ENCODE measurements around the gene CEMIP. TPM values are rescaled to one million over a fixed set of nuclear protein-coding genes. Genes with fewer than 3 reads are reported as not detected.
A peak's percentile ranks its signal among the peaks of the same experiment; 100 is the strongest.

CEMIP gene
- total RNA-seq, 1 donor from 2014 or later, result 5.3 TPM

- H3K4me3 ChIP-seq (ENCODE audit: low read depth, low read length), result no peak overlapping the region
- DNase-seq (ENCODE audit: low read depth), result no peak
- peaks cover 6% of the 10 kb centered on the region for H3K36me3 ChIP-seq (ENCODE audit: control insufficient read depth, insufficient read depth, low read length)
- no peaks in the 10 kb centered on the region for H3K27me3 ChIP-seq (ENCODE audit: control insufficient read depth, insufficient read depth, low read length)
- FAIRE-seq, result no peak
- TF ChIP-seq CTCF (IDR thresholded peaks at IDR 0.05; ENCODE audit: insufficient read depth, low read length, severe bottlenecking), result no peak
These were observed 188.9 kb downstream of the CEMIP start for GRCh38 chr15:80967991-80968510.

GRCh38 chr15:80969316-80969715 is 190.1 kb downstream of the CEMIP start:
- TF ChIP-seq CTCF (IDR thresholded peaks at IDR 0.05; ENCODE audit: insufficient read depth, low read length, severe bottlenecking), result no peak
- Histone ChIP-seq H3K36me3 (ENCODE audit: control insufficient read depth, insufficient read depth, low read length) (peaks cover 6% of the 10 kb centered on the region), H3K27me3 (ENCODE audit: control insufficient read depth, insufficient read depth, low read length) (no peaks in the 10 kb centered on the region), H3K4me3 (ENCODE audit: low read depth, low read length) (no peak overlapping the region)
- DNase-seq (ENCODE audit: low read depth), result no peak
- no peak for FAIRE-seq

GRCh38 chr15:80970018-80970657 is 191.0 kb downstream of the CEMIP start:
- peaks cover 6% of the 10 kb centered on the region for H3K36me3 ChIP-seq (ENCODE audit: control insufficient read depth, insufficient read depth, low read length)
- no peak overlapping the region for H3K4me3 ChIP-seq (ENCODE audit: low read depth, low read length)
- FAIRE-seq, result no peak
- DNase-seq (ENCODE audit: low read depth), result peak; percentile 58
- TF ChIP-seq CTCF (IDR thresholded peaks at IDR 0.05; ENCODE audit: insufficient read depth, low read length, severe bottlenecking), result peak; percentile 74
- no peaks in the 10 kb centered on the region for H3K27me3 ChIP-seq (ENCODE audit: control insufficient read depth, insufficient read depth, low read length)

GRCh38 chr15:80970658-80971057 is 191.5 kb downstream of the CEMIP start:
- Histone ChIP-seq H3K4me3 (ENCODE audit: low read depth, low read length) (no peak overlapping the region), H3K27me3 (ENCODE audit: control insufficient read depth, insufficient read depth, low read length) (no peaks in the 10 kb centered on the region), H3K36me3 (ENCODE audit: control insufficient read depth, insufficient read depth, low read length) (peaks cover 6% of the 10 kb centered on the region)
- TF ChIP-seq CTCF (IDR thresholded peaks at IDR 0.05; ENCODE audit: insufficient read depth, low read length, severe bottlenecking), result no peak
- DNase-seq (ENCODE audit: low read depth) (peak; percentile 65), FAIRE-seq (no peak)

GRCh38 chr15:80971143-80971542 is 192.0 kb downstream of the CEMIP start:
- no peak for FAIRE-seq

More at GRCh38 chr15:80971143-80971542, 192.0 kb downstream of the CEMIP start:
- no peak overlapping the region for H3K4me3 ChIP-seq (ENCODE audit: low read depth, low read length)
- TF ChIP-seq CTCF (IDR thresholded peaks at IDR 0.05; ENCODE audit: insufficient read depth, low read length, severe bottlenecking), result no peak
- peaks cover 6% of the 10 kb centered on the region for H3K36me3 ChIP-seq (ENCODE audit: control insufficient read depth, insufficient read depth, low read length)
- no peaks in the 10 kb centered on the region for H3K27me3 ChIP-seq (ENCODE audit: control insufficient read depth, insufficient read depth, low read length)
- no peak for DNase-seq (ENCODE audit: low read depth)

Measured in bronchial epithelial cell (primary cell).